Left renal pelvis (tissue), 4 donors: ENCODE results near the gene ITPK1. TPM values are rescaled to one million over a fixed set of nuclear protein-coding genes. Genes with fewer than 3 reads are reported as not detected.
"Not testable (repeated sequence)": the region's sequence is repeated elsewhere in the genome, so short reads cannot be mapped to it uniquely, and the experiment has no call there.

Source experiments
- DNase-seq, 4 donors: peaks; one replicate each; pipeline ENCODE4 v3.0.0-alpha.2; 2013; ENCODE audit warnings: low read depth in 4 of 4, low spot score in 3 of 4
- polyA plus RNA-seq, 4 donors: library from polyadenylated mRNA; unstranded; fragments of 120-200 nt; gene quantifications; one replicate each; pipeline ENCODE4 v1.2.1, GENCODE V29; 2013; ENCODE audit not compliant: insufficient read length in 4 of 4

Gene ITPK1
- polyA plus RNA-seq, 4 donors, result 16.5 to 33.7 (median 28.0) TPM

- DNase-seq, result not testable (repeated sequence)
Observed at GRCh38 chr14:93131257-93131820, 15.6 kb upstream of the ITPK1 start.

- no peak for DNase-seq
Observed at GRCh38 chr14:93128725-93129459, 13.2 kb upstream of the ITPK1 start.

DNA sequence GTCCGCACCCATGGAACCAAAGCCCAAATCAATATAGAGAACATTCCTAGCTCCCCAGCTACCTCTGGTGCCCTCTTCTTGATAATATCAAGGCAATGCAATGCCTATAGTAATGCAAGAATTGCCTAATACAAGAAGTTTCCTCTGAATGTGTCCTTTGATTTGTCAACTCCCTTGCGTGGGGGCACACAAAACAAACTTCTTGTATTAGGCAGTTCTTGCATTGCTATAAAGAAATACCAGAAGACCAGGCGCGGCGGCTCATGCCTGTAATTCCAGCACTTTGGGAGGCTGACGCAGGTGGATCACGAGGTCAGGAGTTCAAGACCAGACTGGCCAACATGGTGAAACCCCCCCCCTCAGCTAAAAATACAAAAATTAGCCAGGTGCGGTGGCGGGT, 10.4 kb upstream of the ITPK1 start:
- no peak for DNase-seq

- DNase-seq, result no peak
Observed at GRCh38 chr14:93122826-93123225, 7.1 kb upstream of the ITPK1 start.

DNA sequence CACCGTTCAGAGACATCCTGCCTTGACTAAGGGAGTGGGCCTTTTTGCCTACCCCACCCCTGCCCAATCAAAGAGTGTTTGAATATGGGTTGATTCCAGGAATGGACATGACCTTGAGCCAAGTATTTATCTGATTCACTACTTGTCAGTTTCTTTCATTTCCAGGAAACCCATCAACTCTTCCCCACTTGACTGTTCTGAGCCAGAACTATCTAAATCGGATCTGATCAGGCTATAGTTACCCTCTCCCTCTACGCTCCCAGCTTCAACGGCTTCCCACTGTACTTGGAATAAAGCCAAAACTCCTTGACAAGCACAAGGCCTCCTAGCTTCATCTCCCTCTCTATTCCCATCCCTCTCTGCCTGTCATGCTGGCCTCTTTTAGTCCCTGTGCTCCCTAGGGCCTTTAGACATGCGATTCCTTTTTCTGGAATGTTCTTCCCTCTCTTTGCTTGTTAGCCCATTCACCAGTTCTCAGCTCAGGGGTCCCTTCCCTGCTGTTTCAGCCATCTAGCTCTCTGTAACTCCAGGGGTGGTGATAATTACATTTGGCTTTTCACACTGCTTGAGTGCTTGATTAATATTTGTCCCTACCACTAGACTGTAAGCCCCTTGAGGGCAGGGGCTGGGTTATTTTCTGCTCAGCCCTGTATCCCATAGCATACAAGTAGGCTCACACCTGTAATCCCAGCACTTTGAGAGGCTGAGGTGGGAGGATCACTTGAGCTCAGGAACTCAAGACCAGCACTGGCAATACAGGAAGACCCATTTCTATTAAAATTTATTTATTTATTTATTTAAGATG, 5.5 kb upstream of the ITPK1 start:
- no peak for DNase-seq

GRCh38 chr14:93120517-93120916, 4.8 kb upstream of the ITPK1 start:
- DNase-seq, result no peak

DNA sequence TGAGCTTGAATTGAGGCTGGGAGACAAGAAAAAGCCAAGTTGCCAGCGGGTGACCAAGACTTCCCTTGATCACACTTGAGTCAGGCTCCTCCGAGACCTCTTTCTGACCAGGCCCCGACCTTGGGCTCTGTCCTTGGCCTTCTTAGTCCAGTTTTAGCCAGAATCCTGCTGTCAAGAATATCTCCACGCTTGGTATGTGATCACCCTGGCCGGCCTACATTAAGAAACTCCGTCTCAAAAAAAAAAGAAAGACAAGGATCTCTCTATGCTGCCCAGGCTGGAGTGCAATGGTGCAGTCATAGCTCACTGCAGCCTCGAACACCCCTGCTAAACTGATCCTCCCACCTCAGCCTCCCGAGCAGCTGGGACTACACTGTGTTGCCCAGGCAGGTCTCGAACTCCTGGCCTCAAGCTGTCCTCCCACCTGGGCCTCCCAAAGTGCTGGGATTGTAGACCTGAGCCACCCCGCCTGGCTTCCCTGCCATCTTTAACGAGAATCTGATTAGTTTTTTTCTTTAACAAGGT, 1.0 kb upstream of the ITPK1 start:
- DNase-seq, result no peak

- peak; percentile 52 to 74 (median 72) for DNase-seq
Observed at GRCh38 chr14:93115069-93115820, 480 bp downstream of the ITPK1 start.

DNA sequence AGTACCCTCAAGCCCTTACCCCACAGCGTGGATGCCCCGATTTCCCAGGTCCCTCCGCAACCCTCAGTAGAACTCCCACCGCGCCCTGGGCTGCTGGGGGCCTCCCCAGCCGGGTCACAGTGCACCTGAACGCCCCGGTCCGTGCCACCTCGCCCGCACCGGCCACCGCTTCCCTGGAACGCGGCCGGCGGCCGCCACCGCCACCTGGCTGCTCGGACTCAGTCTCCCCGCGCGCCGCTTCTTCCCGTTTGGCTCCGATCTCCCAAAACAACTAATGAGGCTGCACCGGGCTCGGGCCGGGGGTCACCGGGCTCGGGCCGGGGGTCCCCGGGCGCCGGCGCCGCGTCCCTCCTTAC, 1.0 kb downstream of the ITPK1 start:
- DNase-seq, result no peak

GRCh38 chr14:93114068-93114710, 1.5 kb downstream of the ITPK1 start:
- DNase-seq, result no peak

DNA sequence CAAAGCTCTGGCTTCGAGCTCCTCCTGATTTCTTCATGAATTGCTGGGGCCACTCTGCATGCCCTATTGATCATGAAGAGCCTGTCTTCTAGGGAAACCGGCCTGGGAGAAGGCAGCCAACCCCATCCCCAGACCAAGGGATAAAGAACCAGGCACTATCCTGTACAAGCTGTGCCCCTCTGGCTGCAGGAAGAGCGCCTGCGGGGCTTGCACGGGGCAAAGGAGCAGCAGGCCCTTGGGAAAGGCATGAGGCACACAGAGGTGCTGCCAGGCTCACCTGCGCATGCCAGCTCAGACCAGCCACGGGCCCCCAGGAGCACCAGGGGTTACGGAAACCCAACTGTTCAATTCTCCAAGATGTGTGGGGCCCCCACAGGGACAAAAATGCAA, 2.1 kb downstream of the ITPK1 start:
- no peak for DNase-seq

DNA sequence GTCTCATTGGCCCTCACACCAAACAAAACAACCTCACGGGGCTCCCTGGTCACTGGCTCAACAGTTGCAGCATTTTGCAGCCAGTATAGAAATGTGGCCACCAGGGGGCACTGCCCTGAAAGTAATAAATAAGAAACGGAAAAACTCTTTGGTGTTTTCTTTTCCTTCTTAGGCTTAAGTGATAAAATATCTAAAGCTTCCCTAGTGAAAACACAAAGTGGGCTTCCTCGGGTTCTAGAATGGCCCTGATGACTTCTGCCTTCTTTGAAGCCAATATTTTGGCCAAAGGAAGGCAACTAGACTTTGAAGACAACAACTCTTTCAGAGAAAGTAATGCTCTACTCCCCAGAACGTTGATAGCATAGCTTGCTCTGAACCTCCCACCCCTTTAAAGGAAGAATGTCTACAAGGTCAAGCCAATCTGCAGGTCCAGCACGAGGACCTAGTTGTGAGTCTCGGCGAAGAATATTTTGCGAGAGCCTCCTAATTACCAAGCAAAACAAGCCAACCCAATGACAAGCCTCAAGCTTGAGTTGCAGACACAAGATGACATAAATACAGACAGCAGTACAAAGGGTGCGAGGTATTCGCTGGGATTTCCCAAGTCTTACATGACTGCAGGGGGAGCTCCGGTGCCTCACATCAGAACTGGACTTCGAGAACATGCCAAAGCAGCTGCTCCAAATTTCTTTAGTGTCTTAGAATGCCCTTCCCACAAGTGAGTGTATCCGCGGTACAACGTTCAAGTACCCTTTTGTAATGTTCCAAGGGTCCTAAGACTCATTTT, 2.6 kb downstream of the ITPK1 start:
- peak in 3 of 4 donors; percentile 53 to 72 (median 61) for DNase-seq

DNA sequence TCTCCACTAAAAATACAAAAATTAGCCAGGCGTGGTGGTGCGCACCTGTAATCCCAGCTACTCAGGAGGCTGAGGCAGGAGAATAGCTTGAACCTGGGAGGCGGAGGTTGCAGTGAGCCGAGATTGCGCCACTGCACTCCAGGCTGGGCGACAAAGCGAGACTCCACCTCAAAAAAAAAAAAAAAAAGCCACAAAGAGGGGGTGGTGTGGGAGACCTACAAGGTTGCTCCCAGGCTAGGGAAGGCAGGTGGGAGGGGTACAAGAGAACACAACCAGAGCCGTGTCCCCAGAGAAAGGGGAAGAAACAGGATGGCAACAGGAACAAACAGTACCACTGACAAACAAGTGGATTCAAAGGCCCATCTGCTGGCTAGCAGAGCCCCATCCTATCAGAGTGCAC, 4.2 kb downstream of the ITPK1 start:
- not testable (repeated sequence) for DNase-seq

GRCh38 chr14:93110856-93111419, 4.8 kb downstream of the ITPK1 start:
- DNase-seq, result no peak

GRCh38 chr14:93109572-93110481, 5.9 kb downstream of the ITPK1 start:
- DNase-seq, result no peak

DNA sequence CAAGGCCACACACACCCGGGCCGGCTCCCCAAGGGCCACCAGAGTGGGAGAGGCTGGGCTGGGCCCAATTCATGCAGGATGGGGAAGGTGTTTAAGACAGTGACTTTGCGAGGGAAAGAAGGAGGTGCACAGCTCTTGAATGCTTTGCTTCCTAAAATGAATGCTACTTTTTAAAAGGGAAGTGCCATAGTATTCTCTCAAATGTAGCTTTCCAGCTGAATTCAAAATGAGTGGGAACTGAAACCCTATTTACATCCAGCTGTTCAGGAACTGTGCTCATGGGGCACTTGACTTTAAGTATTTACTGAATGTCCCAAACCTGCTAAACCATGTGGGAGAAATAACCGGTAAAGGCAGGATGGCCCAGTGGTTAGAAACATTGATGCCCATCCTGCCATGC, 7.6 kb downstream of the ITPK1 start:
- DNase-seq, result no peak

GRCh38 chr14:93107453-93107852, 8.3 kb downstream of the ITPK1 start:
- DNase-seq, result no peak

GRCh38 chr14:93106541-93107156, 9.1 kb downstream of the ITPK1 start:
- DNase-seq, result no peak
